PFSK-1 (cell line): Measurements from ENCODE around the gene PATE2.

Experiments used
- FOXP2 ChIP-seq: optimal IDR thresholded peaks from 2 replicates; pipeline ENCODE3; 2011; ENCODE audit warnings: borderline replicate concordance, control low read depth, inconsistent platforms; ENCODE audit not compliant: insufficient read depth; ENCODE audit errors: extremely low read length, extremely low read depth
- POLR2AphosphoS5 ChIP-seq: IDR thresholded peaks from 2 replicates; pipeline ENCODE4 v1.6.1; 2012; ENCODE audit warnings: low read depth, mild to moderate bottlenecking, control low read depth, low read length, moderate library complexity
- REST ChIP-seq, 2 experiments: IDR thresholded peaks; 2 replicates each; pipeline versions ENCODE4 v1.6.1 to v1.8.0; 2011 to 2012; ENCODE audit warnings: low read depth in 2 of 2, low read length in 2 of 2, control low read depth in 1 of 2, inconsistent platforms in 1 of 2, mild to moderate bottlenecking in 1 of 2, moderate library complexity in 1 of 2; ENCODE audit not compliant: insufficient read depth in 1 of 2
- SIN3A ChIP-seq: IDR thresholded peaks from 2 replicates; pipeline ENCODE4 v1.6.1; 2012; ENCODE audit warnings: mild to moderate bottlenecking, low read length, moderate library complexity, borderline replicate concordance; ENCODE audit not compliant: insufficient read depth
- TAF1 ChIP-seq: IDR thresholded peaks from 2 replicates; pipeline ENCODE4 v1.6.1; 2012; ENCODE audit warnings: low read length, control low read depth, borderline replicate concordance; ENCODE audit not compliant: insufficient read depth

PATE2 gene

GRCh38 chr11:125763483-125763882 is 15.1 kb downstream of the PATE2 start:
- TF ChIP-seq POLR2AphosphoS5 = no peak
- TF ChIP-seq FOXP2 = no peak
- TF ChIP-seq TAF1 = no peak
- TF ChIP-seq REST (IDR thresholded peaks at IDR 0.05; ENCODE audit: insufficient read depth in 1 of 2, low read depth in 2 of 2, low read length in 2 of 2) = no peak
- TF ChIP-seq SIN3A = no peak

- no peak for TF ChIP-seq REST (IDR thresholded peaks at IDR 0.05; ENCODE audit: insufficient read depth in 1 of 2, low read depth in 2 of 2, low read length in 2 of 2)
- no peak for TF ChIP-seq TAF1
- no peak for TF ChIP-seq SIN3A
- TF ChIP-seq FOXP2 = no peak
- TF ChIP-seq POLR2AphosphoS5 = no peak
These were observed 16.2 kb downstream of the PATE2 start for GRCh38 chr11:125762445-125762844.

- TF ChIP-seq POLR2AphosphoS5 = no peak
- TF ChIP-seq SIN3A = no peak
- no peak for TF ChIP-seq TAF1
- TF ChIP-seq REST (IDR thresholded peaks at IDR 0.05; ENCODE audit: insufficient read depth in 1 of 2, low read depth in 2 of 2, low read length in 2 of 2) = no peak
- no peak for TF ChIP-seq FOXP2
These were observed 22.6 kb downstream of the PATE2 start for GRCh38 chr11:125756050-125756449.

GRCh38 chr11:125750629-125751028 is 28.0 kb downstream of the PATE2 start:
- TF ChIP-seq SIN3A = no peak
- TF ChIP-seq FOXP2 = no peak
- no peak for TF ChIP-seq POLR2AphosphoS5
- TF ChIP-seq TAF1 = no peak
- no peak for TF ChIP-seq REST (IDR thresholded peaks at IDR 0.05; ENCODE audit: insufficient read depth in 1 of 2, low read depth in 2 of 2, low read length in 2 of 2)

GRCh38 chr11:125745979-125746378 is 32.6 kb downstream of the PATE2 start, which contains the start of gene PATE1:
Gene PATE1 (plus strand): TSS chr11:125746279. CDS start chr11:125746305, 26 bp downstream.
- TF ChIP-seq REST (IDR thresholded peaks at IDR 0.05; ENCODE audit: insufficient read depth in 1 of 2, low read depth in 2 of 2, low read length in 2 of 2) = no peak
- TF ChIP-seq TAF1 = no peak
- TF ChIP-seq POLR2AphosphoS5 = no peak
- TF ChIP-seq SIN3A = no peak
- no peak for TF ChIP-seq FOXP2
